ENCODE results near the gene CUL4B.

GRCh38 chrX:120534413-120535205 lies 26.2 kb downstream of the CUL4B start:
- TF ChIP-seq CREB1 (IDR thresholded peaks at IDR 0.05; ENCODE audit: low read depth) (no peak), EZH2 (IDR thresholded peaks at IDR 0.05; ENCODE audit: borderline replicate concordance, control insufficient read depth, low read depth, low read length) (no peak), MAX (IDR thresholded peaks at IDR 0.05; ENCODE audit: low read depth, low read length) (no peak), CTCF (IDR thresholded peaks at IDR 0.05 in 2 of 3, conservative IDR thresholded peaks at IDR 0.05 in 1 of 3; ENCODE audit: control insufficient read depth in 2 of 3, extremely low read depth in 1 of 3, insufficient read depth in 1 of 3, low read depth in 3 of 3, low read length in 3 of 3) (no peak), POLR2A (IDR thresholded peaks at IDR 0.05; ENCODE audit: low read depth, low read length) (no peak), EGR1 (IDR thresholded peaks at IDR 0.05; ENCODE audit: borderline replicate concordance in 1 of 2, low read depth in 2 of 2, low read length in 2 of 2) (no peak), SMAD1 (IDR thresholded peaks at IDR 0.05; ENCODE audit: low read depth, partially characterized antibody) (no peak), MYC (IDR thresholded peaks at IDR 0.05; ENCODE audit: insufficient read depth, insufficient read length, insufficient replicate concordance, low read length, severe bottlenecking) (no peak)

Measured in GM12878 (cell line).